Measurements from ENCODE around the gene MAP6D1. TPM values are rescaled to one million over a fixed set of nuclear protein-coding genes. Genes with fewer than 3 reads are reported as not detected.

Gene MAP6D1
- total and polyA plus RNA-seq, 12 donors, result 0.94 to 4.5 (median 2.4) TPM; not detected in 1

GRCh38 chr3:183824761-183825455 lies 469 bp downstream of the MAP6D1 start:
- Histone ChIP-seq H3K36me3 (peaks cover 0 to 23% (median 0%) of the 10 kb centered on the region in 9 donors), H3K27me3 (peaks cover 0 to 10% (median 0%) of the 10 kb centered on the region in 7 donors), H3K27ac (peak overlapping the region in 2 of 10 donors; percentile 15 to 26), H3K4me3 (peak overlapping the region; percentile 53 to 66 (median 63)), H3K9me3 (no peaks in the 10 kb centered on the region), H3K4me1 (peaks cover 7 to 32% (median 16%) of the 10 kb centered on the region in 9 donors)
- DNase-seq (no peak), ATAC-seq (peak; percentile 14 to 60 (median 32))
- 1 to 2% methylated on average over 86 to 88 of the region's 88 CpGs for WGBS, 2 donors
- peak in 1 of 9 donors; percentile 8 for TF ChIP-seq CTCF (IDR thresholded peaks at IDR 0.05)
- intact Hi-C loops (cut with DNase I), result no loop called here

DNA sequence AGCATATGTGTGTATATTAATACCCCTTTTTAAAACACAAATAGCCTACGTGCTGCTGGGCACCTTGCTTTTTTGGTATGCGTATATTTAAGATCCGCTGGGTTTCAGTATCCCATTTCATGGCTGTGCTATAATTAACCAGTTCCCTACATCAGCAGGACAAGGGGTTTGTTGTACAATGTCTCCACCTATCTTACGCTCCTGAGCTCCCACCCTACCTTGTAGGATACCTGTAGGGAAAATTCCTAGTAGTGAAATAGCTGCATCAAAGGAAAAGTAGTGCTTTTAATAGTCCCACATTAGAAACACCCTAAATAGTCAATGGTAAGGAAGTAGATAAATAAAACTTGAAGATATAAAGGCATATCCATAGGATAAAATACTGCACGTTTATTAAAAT lies 1.4 kb downstream of the MAP6D1 start:
- H3K9me3 ChIP-seq, result no peaks in the 10 kb centered on the region
- H3K27ac ChIP-seq, result no peak overlapping the region
- H3K27me3 ChIP-seq, result peaks cover 0 to 10% (median 0%) of the 10 kb centered on the region in 7 donors
- intact Hi-C loops (cut with DNase I), result no loop called here
- no peak for TF ChIP-seq CTCF (IDR thresholded peaks at IDR 0.05)
- DNase-seq (no peak), ATAC-seq (no peak)
- H3K4me1 ChIP-seq, result peaks cover 7 to 32% (median 16%) of the 10 kb centered on the region in 9 donors
- no peak overlapping the region for H3K4me3 ChIP-seq
- peaks cover 0 to 14% (median 0%) of the 10 kb centered on the region in 9 donors for H3K36me3 ChIP-seq
- 83 to 85% methylated on average over 5 of the region's 5 CpGs for whole genome bisulfite sequencing, 2 donors

DNA sequence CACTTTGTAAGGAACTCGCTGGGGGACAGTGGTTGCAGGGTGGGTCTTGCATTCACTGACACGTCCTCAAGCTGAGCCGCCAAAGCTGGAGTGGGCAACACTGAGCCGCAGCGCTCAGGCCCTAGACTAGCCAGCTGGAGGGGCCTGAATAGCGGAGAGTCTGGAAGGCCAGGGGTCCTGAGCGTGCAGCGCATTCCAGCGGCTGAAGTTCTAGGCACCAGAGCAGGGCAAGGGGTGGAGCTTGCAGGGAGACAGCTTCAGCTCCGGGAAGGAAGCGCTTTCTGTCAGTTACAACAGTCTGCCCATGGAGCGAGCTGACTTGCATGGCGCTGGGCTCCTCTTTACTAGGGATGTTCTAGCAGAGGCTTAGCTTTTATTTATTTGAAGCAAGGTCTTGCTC lies 2.7 kb downstream of the MAP6D1 start:
- Histone ChIP-seq H3K4me3 (no peak overlapping the region), H3K4me1 (peaks cover 7 to 20% (median 16%) of the 10 kb centered on the region in 9 donors), H3K9me3 (no peaks in the 10 kb centered on the region), H3K27ac (no peak overlapping the region), H3K27me3 (peaks cover 0 to 10% (median 0%) of the 10 kb centered on the region in 7 donors), H3K36me3 (peaks cover 0 to 5% (median 0%) of the 10 kb centered on the region in 9 donors)
- no peak for TF ChIP-seq CTCF (IDR thresholded peaks at IDR 0.05)
- no peak for ATAC-seq
- WGBS, 2 donors, result 89% methylated on average over 13 of the region's 13 CpGs
- no peak for DNase-seq
- intact Hi-C loops (cut with DNase I), result no loop called here

GRCh38 chr3:183819831-183820230 lies 5.5 kb downstream of the MAP6D1 start:
- H3K27me3 ChIP-seq, result peaks cover 0 to 9% (median 0%) of the 10 kb centered on the region in 7 donors
- peaks cover 5 to 8% (median 7%) of the 10 kb centered on the region in 9 donors for H3K4me1 ChIP-seq
- no peak overlapping the region for H3K4me3 ChIP-seq
- 90 to 92% methylated on average over 6 of the region's 6 CpGs for WGBS, 2 donors
- intact Hi-C loops (cut with DNase I), result no loop called here
- H3K27ac ChIP-seq, result no peak overlapping the region
- H3K36me3 ChIP-seq, result peaks cover 0 to 28% (median 0%) of the 10 kb centered on the region in 9 donors
- no peaks in the 10 kb centered on the region for H3K9me3 ChIP-seq
- no peak for DNase-seq
- no peak for TF ChIP-seq CTCF (IDR thresholded peaks at IDR 0.05)
- ATAC-seq, result no peak
